RPMI8226 (cell line): ENCODE data around the gene IL1R2.

ENCODE experiments used
- DNase-seq: peaks from one replicate; pipeline ENCODE4 v3.0.0-alpha.2; 2015

Gene IL1R2

DNA sequence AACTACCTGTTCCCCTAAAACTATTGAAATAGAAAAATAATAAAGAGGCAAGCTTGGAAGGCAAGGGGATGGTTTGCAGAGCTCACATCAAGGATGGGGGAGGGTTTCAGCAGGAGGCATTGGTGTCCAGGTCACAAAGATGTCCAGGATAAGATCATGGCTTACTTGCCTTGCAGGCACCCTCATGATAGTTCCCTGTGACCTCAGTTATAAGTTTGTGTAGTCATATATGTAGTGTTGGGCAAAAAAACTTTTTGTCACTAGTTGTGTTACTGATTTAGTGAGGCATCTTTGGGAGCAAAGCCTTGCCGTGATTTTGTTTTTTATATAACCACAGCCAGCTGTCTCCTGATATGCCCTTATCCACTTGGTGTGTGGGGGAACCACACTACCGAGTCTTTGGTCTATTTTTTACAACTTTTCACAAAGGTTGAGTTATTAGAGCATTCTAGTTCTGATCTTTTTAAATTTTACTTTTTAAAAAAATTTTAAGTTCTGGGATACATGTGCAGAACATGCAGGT, 53.3 kb downstream of the IL1R2 start:
- DNase-seq = no peak

DNA sequence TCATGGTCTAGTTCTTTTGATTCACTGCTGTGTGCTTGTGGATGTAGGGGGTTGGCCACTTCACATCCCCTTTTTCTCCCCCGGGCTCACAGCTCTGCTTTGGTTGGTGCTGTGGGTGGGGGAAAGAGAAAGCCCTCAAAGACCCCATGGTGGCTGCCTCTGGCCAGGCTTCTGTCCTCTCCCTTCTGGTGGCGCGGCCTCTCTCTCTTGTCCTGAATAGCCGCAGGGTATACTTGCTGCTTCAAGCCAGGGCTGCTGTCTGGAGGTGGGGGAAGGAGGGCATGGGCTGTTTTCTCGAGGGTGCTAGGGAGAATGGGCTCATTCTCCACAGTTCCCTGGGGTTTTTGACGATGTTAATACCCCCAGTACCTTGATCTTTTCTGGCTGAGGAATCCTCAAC, 53.9 kb downstream of the IL1R2 start:
- DNase-seq = no peak

DNA sequence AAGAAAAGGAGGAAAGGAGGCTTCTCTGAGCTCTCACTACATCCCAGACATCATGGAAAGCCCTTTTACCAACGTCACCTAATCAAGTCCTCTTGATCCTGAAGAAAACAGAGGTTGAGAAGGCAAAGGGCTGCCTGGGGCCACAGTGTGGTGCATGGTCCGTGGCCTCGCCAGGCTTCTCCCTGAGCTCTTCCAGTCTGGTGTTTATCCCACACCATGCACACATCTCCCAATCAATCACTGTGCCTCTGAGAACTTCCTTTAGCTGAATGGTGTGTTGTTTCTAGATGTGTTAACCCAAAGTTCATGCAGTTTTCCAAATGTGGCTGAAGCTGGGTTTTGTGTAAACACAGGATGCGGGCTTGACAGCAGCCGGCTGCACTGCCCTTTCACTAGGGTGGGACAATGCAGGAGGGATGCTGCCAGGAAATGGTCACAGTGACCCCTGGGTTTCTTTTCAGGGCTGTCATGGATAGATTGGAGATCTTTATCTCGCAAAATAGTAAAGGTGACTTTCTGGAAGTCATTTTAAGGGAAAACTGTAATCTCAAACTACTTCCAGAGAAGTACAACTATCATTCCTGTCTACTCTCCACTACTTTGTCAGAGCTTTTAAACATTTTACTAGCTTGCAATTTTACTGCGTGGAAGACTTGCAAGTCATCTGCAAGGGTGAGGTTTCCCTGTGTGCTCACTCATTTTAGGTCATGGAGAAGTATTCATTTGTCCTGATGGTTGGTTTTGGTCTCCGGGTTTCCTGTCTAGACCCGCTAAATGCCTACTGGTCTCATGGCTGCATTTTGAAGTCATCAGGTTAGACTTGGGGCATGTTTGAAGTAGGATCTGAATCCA, 54.6 kb downstream of the IL1R2 start:
- DNase-seq = no peak

DNA sequence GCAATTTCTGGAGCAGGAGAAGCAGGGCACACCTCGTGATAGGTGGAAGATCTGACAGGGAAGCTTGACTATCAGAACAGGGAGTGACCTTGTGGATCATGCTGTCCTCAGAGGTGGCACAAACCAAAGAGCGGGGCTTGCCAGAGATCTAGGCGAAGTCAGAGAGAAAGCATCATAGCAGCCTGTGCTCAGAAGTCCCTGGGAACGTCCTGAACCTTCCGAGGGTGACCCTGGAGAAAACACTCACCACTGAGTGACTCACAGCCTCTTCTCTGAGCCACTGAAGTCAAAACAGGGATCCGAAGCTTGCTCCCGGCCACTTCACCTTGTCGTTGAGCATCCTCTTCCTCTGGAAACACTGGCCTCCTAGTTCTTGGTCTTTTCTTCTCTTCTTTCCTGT, 56.7 kb downstream of the IL1R2 start:
- no peak for DNase-seq

DNA sequence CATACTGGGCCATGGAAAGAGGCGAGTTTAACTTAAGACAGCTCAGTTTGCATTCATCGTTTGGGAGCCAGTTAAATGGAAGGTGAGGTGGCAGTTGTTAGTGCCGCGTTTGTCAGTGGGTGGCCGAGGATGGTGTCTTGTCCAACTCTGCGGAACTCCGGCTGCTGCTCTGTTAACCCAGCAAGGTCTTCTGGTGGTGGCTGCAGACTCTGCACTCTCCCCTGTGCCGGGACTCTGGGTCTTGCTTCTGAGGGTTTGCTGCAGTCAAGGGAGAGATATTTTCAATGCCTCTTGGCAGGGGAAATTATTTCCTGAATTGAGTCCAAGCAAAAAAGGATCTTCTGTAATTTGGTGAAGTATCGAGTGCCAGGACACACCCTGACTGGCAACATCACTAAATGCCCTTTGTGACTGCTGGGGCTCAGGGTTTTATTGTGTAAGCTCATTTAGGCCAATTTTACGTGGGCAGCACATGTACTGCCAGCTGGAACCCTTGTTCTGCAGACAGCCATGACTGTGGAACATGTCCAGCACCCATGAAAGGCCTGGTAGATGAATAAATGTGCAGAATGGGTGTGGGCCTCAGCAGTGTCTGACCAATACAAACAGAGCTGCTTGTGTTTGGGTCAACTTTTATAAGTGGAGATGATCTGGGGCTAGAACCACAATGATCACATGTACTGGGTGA, 58.1 kb downstream of the IL1R2 start:
- no peak for DNase-seq

DNA sequence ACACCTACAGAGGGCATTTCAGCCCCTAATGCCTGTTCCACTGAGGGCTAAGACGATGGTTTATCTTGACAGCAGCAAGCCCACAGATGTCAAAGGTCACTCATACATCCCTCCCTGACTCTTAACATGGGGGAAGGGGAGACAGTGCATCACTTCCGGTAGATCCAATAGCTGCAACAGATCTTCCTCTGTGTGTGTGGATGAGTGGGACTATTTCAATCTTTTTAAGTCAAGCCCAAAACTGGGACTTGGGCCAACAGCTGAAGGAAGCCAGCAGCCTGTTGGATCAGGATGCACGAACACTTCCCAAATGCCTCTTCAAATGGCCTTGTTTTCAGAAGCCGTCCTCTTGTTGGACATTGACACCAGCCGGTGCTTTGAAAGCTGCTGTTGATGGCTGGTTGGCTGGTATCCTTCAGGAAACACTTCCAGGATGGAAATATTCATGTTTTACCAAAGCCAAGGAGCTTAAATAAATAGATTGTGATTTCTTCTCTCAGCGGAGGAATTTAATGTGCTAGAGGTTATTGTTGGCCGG, 59.2 kb downstream of the IL1R2 start:
- DNase-seq = no peak

DNA sequence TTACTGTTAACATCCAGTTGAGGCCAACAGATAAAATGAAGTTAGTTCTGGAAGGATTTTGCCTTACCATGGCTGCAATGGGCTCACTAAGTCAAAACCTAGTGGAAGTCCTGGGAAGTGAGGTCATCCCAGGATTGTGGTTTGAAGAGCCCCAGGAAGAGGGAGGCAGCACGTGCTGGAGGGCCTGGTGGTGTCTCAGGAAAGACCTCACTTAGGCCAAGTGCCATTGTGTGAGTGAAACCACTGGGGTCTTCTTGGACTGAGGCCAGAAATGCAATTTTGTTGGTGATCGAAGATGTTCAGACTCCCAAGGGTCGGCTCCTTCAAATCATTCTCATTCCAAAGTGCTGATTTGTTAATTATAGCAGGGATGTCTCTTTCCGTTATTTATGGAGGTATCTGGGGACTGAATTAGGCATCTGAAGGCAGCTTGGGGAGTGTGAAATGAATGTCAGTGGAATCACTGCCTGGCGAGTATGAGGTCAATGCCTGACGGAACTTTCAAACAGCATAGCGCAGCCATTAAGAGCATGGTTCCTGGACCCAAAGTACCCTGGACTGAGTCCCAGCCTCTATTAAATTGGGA, 60.0 kb downstream of the IL1R2 start:
- DNase-seq = no peak

DNA sequence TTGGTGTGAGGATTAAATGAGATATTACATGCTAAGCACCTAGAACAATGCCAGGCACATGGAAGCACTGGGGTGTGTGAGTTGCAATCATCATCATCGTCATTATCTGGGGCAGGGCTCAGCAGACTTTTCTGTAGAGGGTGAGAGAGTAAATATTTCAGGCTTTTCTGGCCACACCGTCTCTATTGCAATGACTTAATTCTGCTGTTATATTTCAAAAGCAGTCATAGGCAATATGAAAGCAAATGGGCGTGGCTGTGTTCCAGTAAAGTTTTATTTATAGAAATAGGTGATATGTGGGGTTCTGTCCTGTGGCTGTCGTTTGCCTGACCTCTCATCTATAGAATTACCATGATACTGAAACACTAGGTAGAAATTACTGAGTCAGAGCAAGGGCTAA, 60.6 kb downstream of the IL1R2 start:
- no peak for DNase-seq

DNA sequence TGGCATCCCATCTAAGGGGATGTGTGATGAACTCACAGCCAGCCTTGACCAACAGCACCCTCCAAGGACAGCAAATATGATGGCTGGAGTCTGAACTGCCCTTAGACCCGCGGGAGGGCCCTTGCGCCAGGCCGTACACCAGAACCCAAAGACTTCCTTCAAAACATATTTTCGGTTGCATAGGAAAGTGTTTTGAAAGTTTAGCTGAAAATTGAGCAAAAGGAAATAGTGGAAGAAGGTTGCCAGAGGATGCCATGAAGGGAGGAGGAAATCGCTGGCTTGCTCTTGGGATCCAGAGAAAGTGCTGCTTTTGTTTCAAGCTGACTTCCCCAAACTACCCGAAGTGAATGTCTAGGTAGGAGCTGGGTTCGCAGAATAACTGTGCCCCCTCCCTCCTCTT, 61.3 kb downstream of the IL1R2 start:
- no peak for DNase-seq

DNA sequence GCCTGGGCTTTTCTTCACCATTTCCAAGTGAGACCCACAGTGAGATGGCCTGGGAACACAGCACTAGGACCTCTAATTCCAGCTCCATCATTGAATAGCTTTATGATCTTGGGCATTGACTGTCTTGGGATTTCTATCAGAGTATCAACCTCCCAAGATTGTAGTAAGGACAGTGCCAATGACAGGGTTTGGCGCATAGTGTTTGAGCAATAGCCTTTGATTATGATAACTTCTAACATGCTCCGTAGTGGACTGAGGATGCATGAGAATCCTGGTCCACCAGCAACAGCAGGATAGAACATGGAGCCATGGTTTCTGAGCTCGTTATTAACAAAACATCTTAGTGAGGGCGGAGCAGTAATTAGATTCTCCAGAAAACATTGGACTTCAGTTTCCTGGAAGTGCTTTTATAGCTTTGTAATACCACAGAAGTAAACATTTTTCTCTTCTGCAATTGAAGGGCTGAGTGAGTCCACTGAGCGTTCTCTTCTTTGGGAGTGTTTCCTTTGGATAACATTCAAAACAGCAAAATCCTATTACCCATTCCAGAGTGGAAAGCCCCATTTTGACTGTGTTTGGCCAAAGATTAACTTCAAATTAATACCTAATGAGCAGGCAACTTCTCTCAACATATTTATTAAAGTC, 63.7 kb downstream of the IL1R2 start:
- no peak for DNase-seq

DNA sequence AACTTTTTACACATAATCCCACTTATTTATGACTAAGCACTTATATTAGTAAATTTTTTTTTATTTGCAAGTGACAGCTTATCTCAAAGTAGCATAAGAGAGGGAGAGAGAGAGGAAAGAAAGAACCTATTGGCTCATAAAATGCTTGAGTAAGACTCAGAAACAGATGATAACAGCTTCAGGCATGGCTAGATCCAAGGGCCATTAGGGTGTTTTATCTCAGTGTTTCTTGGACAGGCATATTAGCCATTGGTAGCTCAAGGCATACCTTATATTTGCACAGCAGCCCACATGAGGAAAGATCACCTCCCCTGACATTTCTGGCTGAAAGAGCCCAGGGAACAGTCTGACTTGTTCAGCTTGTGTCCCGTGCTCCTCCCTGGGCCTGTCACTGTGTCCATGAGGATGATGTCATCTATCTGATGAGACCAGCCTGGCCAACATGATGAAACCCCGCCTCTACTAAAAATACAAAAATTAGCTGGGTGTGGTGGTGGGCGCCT, 64.4 kb downstream of the IL1R2 start:
- DNase-seq = no peak

DNA sequence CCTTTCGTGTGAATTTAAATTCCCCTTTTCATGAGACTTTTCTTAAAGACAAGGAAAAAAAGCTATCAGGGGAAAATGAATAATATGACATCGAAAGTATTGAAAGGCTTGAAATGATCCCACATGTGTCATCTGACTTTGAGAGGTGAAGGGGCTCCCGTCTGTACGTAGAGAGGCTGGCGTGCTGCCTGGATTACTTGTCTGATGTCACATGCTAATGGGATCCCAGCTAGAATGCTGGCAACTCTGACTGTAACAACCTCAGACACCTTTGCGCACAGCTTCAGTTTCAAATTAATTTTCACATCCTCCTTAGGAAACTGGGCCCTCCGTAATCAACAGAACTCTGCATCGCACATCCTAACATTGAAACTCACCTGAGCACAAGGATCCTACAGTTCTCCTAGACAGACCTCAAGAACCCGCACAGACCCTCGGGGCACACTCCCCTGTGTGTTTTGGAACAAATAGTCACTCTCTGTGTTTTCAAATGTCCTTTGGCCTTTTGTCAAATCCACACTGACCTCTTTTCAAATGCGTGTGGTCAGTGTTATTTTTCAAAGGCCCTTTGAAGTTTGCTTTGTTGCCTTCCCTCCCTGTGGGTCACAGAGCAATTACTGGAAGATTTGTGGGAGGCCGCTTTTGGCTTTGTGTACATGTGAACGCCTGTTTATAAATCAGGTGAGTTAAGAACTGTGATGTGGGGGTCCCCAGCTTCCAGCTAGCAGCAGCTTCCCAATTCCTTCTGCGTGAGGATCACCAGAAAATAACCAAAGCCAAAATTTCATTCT, 65.9 kb downstream of the IL1R2 start:
- no peak for DNase-seq

DNA sequence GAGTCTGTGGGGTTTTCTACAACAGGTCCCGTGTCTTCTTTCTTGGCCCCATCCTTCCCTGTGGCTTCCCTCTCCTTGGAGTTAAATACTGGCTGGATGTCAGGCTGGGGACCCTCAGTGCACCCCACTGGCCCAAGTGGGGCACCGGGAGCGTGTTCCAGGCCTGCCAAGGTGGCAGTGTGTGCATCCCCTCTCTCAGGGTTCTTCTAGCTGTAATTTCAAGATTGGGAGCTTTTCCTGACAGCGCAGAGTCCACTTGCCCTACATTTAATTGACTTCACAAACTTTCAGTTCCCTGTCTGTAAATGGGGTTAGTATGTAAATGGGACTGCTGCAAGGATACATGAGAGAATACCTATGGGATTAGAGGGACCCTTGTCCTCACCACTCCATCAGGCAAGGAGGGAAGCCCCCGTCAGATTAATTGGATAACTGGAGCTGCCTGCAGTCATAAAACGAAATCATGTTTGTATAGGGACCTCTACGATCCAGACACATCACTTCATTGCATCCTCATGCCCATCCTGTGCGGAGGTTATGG, 66.6 kb downstream of the IL1R2 start:
- DNase-seq = no peak

DNA sequence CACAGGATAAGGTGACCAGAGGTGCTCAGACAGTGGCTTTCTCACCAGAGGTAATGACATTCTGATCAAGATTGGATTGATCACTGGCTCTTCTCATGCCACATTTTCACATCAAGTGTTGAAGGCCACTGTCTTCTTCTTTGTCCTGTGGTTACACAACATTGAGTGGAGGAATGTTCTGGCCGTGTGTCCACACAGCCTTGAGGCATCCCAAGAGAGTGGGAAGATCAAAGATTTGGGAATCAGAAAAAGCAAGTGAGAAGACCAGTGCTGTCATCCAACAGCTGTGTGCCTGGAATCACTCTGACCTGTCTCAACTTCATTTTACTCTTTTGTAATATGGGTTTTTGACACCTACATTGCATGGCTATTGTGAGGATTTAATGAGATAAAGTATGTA, 67.4 kb downstream of the IL1R2 start:
- no peak for DNase-seq

DNA sequence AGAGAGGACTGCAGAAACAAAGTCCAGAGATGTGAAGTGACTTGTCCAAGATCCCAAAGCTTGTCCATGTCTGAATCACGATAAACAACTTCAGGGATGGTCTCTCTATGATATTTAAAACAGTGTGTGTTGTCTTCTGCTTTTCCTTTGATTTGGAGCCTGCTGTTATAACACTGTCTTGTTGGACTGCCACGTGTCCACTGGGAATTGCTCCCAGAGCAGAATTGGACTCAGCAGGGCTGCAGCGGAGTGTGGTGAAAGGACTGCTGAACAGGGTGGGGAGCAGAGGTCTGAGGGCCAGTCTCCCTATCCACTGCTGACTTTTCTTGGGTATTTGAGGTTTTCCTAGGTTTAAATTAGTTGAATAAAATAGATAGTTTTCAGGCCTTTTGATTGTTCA, 68.3 kb downstream of the IL1R2 start:
- DNase-seq = no peak

DNA sequence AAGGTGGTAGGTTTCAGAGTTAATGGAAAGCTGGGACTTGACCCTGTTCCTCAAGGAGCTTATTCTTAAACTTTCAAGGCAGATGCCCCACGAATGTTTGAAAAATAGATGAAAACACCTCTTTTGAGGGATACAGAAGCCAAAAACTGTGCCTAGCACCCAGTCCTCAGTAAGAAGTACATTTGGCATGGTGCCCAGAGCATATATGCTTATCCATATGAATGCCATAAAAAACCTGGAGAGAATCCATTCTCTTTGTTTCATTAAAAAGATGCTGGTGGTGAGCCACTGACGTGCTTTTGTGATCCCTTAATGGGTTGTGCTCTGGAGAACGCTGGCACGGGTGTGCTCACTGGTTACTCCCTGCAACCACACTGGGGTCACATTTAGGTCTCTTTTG, 69.0 kb downstream of the IL1R2 start:
- no peak for DNase-seq

DNA sequence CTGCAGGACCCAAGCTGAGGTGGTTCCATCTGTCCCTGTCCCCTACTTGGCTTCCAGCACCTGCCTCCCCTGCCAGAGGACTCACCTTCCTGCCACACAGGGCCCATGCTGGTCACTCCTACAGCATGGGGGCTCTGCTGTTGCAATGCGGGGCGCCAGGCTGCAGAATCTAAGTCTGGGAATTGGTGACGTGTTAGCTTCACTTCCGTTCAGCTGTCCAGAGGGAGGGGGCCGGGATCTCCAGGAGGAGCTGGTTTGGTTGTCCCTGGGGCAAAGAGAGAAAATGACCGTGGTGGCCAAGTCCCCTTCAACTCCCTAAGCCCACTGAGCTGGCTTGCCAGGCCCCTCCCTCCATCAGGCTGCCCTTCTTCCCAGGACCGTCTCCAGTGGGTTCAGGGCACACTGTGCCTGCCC, 69.5 kb downstream of the IL1R2 start:
- no peak for DNase-seq

DNA sequence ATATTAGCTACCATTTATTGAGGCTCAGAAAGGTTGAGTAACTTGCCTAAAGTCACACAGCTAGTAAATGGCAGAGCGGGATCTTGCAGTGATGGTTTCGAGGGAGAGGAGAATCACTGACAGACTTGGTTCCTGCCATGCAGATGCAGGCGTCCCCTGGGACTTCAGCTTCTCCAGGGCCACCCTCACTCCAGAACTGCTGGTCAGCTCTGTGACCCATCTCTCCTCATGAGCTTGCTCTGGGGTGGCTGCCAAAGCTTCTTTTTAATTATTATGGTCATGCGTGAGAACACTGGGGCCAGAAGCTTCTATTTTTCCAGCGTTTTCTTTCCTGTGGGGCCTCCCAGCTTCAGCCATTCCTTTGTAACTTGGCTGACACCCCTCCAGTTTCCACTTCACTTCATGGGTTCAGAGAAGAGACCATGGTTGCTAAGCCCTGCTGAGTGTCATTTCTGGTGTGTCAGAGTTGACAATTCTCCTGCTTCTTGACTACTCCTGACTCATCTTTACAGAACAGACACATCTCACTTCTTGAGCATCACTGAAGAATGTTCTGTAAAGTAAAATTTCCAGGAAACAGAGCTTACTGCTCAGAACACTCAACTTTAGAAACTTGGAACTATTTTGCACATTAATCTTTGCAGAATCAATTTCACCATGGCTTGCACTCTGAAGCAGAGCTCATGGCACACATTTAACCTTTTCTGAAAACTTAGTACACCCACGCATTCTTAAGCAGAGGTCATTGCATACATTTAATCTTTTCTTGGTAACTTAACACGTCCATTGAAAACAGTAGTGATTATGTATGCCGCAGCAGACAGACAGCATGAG, 70.4 kb downstream of the IL1R2 start:
- no peak for DNase-seq

DNA sequence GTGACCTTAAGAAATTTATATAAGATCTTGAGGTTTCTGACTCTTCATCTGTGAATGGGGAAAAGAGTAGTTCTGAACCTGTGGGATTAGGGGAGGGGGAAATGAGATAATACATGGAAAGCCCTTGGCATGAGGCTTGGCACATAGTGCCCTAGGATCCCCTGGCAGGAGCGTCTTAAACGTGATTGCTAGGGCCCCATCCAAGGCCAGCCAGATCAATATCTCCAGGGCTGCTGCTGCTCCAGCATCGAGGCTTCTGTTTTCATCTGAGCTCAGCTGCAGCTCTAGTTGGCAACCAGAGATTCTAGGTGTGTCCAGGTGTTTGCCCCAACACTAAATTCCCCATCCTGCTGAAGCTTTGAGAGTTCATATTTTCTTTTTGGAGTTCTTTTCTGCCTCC, 71.0 kb downstream of the IL1R2 start:
- no peak for DNase-seq

DNA sequence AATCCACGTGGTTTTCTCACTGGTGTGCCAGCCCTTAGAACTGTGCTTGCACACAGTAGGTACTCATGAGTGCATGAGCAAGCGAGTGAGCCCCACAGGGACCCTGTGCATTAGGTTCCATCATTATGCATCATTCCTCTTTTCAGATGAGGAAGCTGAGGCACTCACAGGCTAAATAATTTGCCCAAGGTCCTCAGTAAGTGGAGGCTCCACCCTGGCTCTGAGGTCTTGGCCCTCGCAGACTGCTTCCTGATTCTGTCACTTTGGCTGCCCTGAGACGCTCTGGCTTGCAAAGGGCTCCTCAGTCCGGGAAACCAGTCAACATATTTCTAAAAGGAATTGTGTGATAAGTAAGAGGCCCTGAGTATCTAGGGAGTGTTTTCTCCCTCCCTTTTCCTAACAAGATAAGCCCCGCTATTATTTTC, 71.7 kb downstream of the IL1R2 start:
- DNase-seq = no peak
